Activated CD4-positive, alpha-beta memory T cell treated with anti-CD3 and anti-CD28 coated beads, Interleukin-2, amount 10 ng/mL, durations not matched to agents 7 days and 5 days (primary cell): ENCODE data around the gene FSIP1. TPM values are rescaled to one million over a fixed set of nuclear protein-coding genes. Genes with fewer than 3 reads are reported as not detected.

Source experiments
- CTCF ChIA-PET: fragments of 350-600 bp; sonication (Branson Sonifier 250); formaldehyde crosslinking; loops from one replicate; lab custom pipeline; 2021; ENCODE audit warnings: antibody characterized with exemption, inconsistent platforms; lab: Charles Lee
- POLR2A ChIA-PET: fragments of 350-600 bp; sonication (Branson Sonifier 250); formaldehyde crosslinking; loops from one replicate; lab custom pipeline; 2021; ENCODE audit warnings: antibody characterized with exemption; lab: Charles Lee
- DNase-seq: peaks from one replicate; pipeline ENCODE4 v3.0.0-alpha.2; 2020
- H3K27ac Mint-ChIP-seq: one replicate; pipeline ENCODE4 v1.8.0; 2021; ENCODE audit warnings: mild to moderate bottlenecking, mixed read lengths
- H3K27me3 Mint-ChIP-seq: one replicate; pipeline ENCODE4 v1.8.0; 2021; ENCODE audit warnings: mixed read lengths
- H3K36me3 Mint-ChIP-seq: one replicate; pipeline ENCODE4 v1.8.0; 2021; ENCODE audit warnings: low read depth, mixed read lengths
- H3K4me1 Mint-ChIP-seq: one replicate; pipeline ENCODE4 v1.8.0; 2021; ENCODE audit warnings: mixed read lengths
- H3K4me3 Mint-ChIP-seq: one replicate; pipeline ENCODE4 v1.8.0; 2021; ENCODE audit warnings: mild to moderate bottlenecking, mixed read lengths
- H3K9me3 Mint-ChIP-seq: one replicate; pipeline ENCODE4 v1.8.0; 2021; ENCODE audit warnings: mixed read lengths
- total RNA-seq, 2 experiments: library from RNA; stranded (reverse); gene quantifications; one replicate each; pipeline ENCODE4 v1.2.3, GENCODE V29; 2021

FSIP1 gene
- total RNA-seq, 2 experiments from 2014 or later, result 0.58 to 0.88 TPM

DNA sequence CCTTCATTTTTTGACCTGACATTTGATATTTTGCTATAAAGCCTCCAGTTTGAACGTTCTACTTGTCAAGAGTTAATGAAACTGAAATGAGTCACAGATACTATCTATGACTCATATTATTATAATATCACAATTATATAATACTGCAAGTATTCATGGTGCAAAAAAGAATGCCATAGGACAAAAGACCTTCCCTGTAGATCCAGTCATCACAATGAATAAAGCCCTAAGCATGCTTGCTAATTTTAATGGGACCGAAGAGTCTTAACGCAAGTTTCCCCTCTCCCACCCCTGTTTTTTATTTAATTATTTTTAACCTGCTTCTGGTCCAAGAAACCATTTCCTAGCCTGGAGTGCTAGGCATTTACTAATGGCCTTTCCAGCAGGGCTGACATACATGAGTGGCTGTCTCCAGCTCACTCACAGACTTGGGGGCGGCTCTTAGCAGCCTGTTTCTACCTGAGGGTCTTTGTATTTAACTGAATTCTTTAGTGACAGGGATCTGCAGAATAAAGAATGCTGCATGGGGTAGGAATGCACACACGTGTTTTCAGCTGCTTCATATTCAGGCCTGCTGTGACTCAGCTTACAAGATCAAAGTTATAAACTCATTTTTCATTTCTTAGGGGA is 140.5 kb downstream of the FSIP1 start:
- no peak overlapping the region for H3K27ac Mint-ChIP-seq
- H3K4me3 Mint-ChIP-seq, result no peak overlapping the region
- peaks cover 19% of the 10 kb centered on the region for H3K4me1 Mint-ChIP-seq
- peaks cover 6% of the 10 kb centered on the region for H3K27me3 Mint-ChIP-seq
- ChIA-PET POLR2A (interaction anchor here (1.4 to 2.6 kb wide), 2 partner anchors 12 to 18 kb away, joined by 5 to 18 read pairs; no protein-coding TSS in a partner anchor), CTCF (interaction anchor here (2.2 to 2.3 kb wide), 2 partner anchors 12 to 115 kb away, joined by 5 to 6 read pairs; no protein-coding TSS in a partner anchor)
- no peaks in the 10 kb centered on the region for H3K9me3 Mint-ChIP-seq
- no peak for DNase-seq
- no peaks in the 10 kb centered on the region for H3K36me3 Mint-ChIP-seq

DNA sequence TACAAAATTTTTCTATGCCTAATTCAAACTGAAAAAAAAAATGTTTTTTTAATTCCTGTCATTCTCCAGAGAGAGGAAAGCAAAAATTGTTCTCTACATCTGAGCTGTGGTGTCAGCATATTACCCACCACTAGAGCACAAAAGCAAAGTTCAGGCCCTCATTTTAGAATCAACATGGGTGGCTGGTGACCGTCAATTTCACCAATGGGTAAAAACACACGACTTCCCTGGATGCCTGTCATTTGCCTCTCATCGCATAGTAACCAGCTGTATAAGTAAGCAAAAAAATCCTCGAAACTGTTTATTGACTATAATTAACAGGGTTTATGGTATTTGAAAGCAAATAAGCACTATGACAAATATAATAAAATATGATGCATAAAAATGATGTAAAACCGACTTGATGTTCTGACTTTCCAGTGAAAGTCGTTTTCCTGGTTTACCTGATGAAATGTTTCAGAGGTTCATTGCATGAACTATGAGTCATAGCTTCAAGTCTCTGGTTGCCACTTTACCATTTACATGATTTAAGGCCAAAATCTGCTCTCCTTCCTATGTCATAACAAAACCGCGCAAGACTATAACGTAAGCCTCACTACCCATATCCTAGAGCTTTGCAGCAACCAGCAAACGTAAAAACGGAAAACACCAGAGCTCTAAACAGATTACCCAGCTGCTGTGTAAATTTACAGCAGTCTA is 141.3 kb downstream of the FSIP1 start:
- ChIA-PET CTCF (interaction anchor here (2.2 to 2.3 kb wide), 2 partner anchors 12 to 116 kb away, joined by 5 to 6 read pairs; no protein-coding TSS in a partner anchor), POLR2A (interaction anchor here (1.4 to 2.6 kb wide), 2 partner anchors 11 to 17 kb away, joined by 5 to 18 read pairs; no protein-coding TSS in a partner anchor)
- H3K27ac Mint-ChIP-seq, result no peak overlapping the region
- H3K4me1 Mint-ChIP-seq, result peaks cover 19% of the 10 kb centered on the region
- no peaks in the 10 kb centered on the region for H3K9me3 Mint-ChIP-seq
- no peaks in the 10 kb centered on the region for H3K36me3 Mint-ChIP-seq
- DNase-seq, result no peak
- H3K27me3 Mint-ChIP-seq, result peaks cover 6% of the 10 kb centered on the region
- H3K4me3 Mint-ChIP-seq, result no peak overlapping the region

DNA sequence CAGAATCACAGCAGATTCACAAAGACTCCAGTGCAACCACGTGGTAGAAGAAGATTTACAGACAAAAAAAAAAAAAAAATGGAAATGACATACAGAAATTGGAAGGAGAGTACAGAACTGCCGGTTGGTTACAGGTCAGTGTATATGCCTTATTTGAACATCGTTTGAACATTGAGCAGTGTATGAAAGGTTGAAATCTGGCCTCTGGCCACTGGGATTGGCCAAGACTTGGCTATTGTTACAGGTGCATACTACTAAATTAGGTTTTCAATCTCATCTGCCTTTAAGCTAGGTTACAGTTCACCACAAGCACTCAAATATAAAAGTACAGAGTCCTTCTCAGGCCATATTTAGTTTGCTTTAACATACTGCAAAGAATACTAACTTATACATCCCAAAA is 142.0 kb downstream of the FSIP1 start:
- Mint-ChIP-seq H3K4me1 (peaks cover 19% of the 10 kb centered on the region), H3K27me3 (peaks cover 6% of the 10 kb centered on the region), H3K27ac (no peak overlapping the region), H3K4me3 (no peak overlapping the region), H3K9me3 (no peaks in the 10 kb centered on the region), H3K36me3 (no peaks in the 10 kb centered on the region)
- no peak for DNase-seq
- ChIA-PET CTCF (interaction anchor here (2.2 to 2.3 kb wide), 2 partner anchors 11 to 117 kb away, joined by 5 to 6 read pairs; no protein-coding TSS in a partner anchor), POLR2A (interaction anchor here (1.4 to 2.6 kb wide), 2 partner anchors 11 to 16 kb away, joined by 5 to 18 read pairs; no protein-coding TSS in a partner anchor)

DNA sequence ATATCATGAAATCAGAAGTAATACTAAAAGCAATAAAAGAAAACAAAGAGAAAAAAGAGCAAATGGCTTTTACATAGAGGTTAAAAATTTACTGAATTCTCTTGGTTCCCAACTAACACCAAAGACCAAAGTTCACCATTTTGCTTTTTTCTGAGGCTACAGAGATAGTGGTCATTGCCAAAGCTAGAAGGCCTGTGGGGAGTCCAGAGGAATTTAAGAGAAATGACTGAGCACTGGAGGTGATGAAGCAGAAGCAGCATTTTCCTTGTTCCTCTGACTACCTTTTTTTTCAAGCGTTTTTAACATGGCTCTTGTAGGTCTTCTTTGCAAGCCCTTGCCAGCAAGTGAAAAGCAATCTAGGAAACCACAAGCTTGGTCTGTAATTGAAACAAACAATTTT is 143.6 kb downstream of the FSIP1 start:
- ChIA-PET CTCF (interaction anchor here (0.7 kb wide), 1 partner anchor 12 kb away, joined by 4 read pairs; no protein-coding TSS in a partner anchor), POLR2A (no interaction called here)
- no peak for DNase-seq
- peaks cover 19% of the 10 kb centered on the region for H3K4me1 Mint-ChIP-seq
- no peak overlapping the region for H3K27ac Mint-ChIP-seq
- no peak overlapping the region for H3K4me3 Mint-ChIP-seq
- H3K27me3 Mint-ChIP-seq, result peaks cover 6% of the 10 kb centered on the region
- H3K36me3 Mint-ChIP-seq, result no peaks in the 10 kb centered on the region
- no peaks in the 10 kb centered on the region for H3K9me3 Mint-ChIP-seq

DNA sequence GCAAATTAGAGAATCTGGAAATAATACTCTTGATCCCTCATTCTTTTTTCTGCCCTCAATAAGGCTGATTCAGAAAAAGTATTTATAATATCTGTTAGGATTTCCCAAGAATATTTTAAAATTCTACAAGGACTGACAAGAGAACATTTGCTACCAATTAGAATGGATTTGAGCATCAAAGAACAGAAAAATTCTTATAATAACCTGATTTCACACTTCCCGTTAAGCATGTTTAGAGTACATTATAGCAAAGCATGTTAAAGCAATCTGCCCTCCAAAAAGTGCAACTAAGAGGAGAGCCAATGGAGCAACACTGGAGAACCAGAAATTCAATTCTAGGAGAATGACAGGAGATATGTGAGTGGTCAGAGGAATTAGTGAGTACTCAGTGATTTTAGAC is 144.6 kb downstream of the FSIP1 start:
- Mint-ChIP-seq H3K4me1 (peaks cover 12% of the 10 kb centered on the region), H3K9me3 (no peaks in the 10 kb centered on the region), H3K4me3 (no peak overlapping the region), H3K27me3 (peaks cover 6% of the 10 kb centered on the region), H3K36me3 (no peaks in the 10 kb centered on the region), H3K27ac (no peak overlapping the region)
- ChIA-PET POLR2A (no interaction called here), CTCF (no interaction called here)
- DNase-seq, result no peak

DNA sequence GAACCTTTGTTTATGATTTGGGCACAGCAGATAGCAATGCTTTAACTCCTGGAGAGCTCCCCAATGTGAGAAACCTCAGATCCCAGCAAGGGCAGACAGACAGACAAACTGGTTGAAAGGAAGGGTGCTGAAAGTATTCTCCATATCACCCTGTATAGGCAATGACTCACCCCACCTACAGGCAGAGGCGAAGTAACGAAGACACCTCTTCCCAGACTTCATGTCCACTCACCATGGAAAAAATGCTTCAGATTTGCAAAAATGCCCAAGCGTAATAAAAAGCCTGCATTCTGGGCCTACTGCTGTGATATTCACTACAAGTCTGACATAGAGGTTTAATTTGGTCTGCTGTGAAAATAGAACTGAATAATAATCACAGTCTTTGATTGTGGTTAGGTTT is 151.3 kb downstream of the FSIP1 start:
- no peak overlapping the region for H3K4me3 Mint-ChIP-seq
- CTCF ChIA-PET, result interaction anchor here (1.3 kb wide), 1 partner anchor 51 kb away, joined by 4 read pairs; no protein-coding TSS in a partner anchor
- DNase-seq, result no peak
- H3K27me3 Mint-ChIP-seq, result no peaks in the 10 kb centered on the region
- POLR2A ChIA-PET, result no interaction called here
- peaks cover 51% of the 10 kb centered on the region for H3K4me1 Mint-ChIP-seq
- H3K27ac Mint-ChIP-seq, result peak overlapping the region; percentile 52
- peaks cover 8% of the 10 kb centered on the region for H3K9me3 Mint-ChIP-seq
- H3K36me3 Mint-ChIP-seq, result peaks cover 39% of the 10 kb centered on the region

DNA sequence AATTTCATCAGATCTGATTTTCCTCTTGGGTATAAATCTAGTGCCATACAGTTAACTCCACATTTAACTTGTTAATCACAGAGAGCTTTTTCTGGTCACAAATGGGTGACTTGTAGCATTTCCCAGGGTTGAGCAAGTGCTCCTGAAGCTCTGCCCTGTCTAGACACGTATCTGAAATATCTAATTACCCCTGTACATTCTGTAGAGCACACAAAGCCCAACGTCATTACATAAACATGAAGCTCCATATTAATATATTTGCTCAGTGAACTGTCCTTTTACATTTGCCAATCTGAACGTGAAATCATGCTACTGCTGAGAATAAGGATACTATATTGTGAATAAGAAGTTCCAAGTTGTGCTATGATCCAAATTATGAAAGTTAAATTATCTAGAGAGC is 152.7 kb downstream of the FSIP1 start:
- Mint-ChIP-seq H3K36me3 (peaks cover 48% of the 10 kb centered on the region), H3K4me3 (no peak overlapping the region), H3K9me3 (peaks cover 10% of the 10 kb centered on the region), H3K27ac (peak overlapping the region; percentile 80), H3K4me1 (peaks cover 66% of the 10 kb centered on the region), H3K27me3 (no peaks in the 10 kb centered on the region)
- POLR2A ChIA-PET, result interaction anchor here (0.8 to 2.1 kb wide), 9 partner anchors 12 to 944 kb away, joined by 3 to 9 read pairs (median 4); partner anchors contain the start of gene FSIP1
- CTCF ChIA-PET, result interaction anchor here (1.1 to 1.7 kb wide), 5 partner anchors 12 to 930 kb away, joined by 3 to 6 read pairs (median 5); no protein-coding TSS in a partner anchor
- DNase-seq, result no peak

DNA sequence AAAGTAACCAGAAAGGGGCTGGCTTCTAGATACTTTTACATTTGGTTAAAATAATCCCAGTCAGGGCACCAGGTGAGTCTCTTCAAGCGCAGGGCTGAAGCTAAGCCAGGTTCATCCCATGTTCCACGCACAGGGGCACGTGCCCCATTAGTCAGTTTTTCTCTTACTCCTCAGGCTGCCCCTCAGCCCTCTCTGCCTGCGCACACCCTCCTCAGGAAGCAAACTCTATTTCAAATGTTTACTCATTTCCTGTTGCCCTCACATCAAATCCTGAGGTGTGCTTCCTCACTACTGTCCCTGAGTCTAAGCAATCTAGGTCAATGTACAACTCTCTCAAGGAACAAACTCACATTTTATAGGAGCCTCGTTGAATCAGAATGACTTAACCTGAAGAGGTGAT is 153.3 kb downstream of the FSIP1 start:
- Mint-ChIP-seq H3K9me3 (peaks cover 10% of the 10 kb centered on the region), H3K36me3 (peaks cover 48% of the 10 kb centered on the region), H3K27ac (peak overlapping the region; percentile 80), H3K4me3 (no peak overlapping the region), H3K4me1 (peaks cover 71% of the 10 kb centered on the region), H3K27me3 (no peaks in the 10 kb centered on the region)
- ChIA-PET POLR2A (interaction anchor here (0.8 to 2.1 kb wide), 11 partner anchors 12 to 978 kb away, joined by 3 to 9 read pairs (median 4); partner anchors contain the start of gene FSIP1), CTCF (interaction anchor here (0.6 to 1.7 kb wide), 7 partner anchors 12 to 929 kb away, joined by 3 to 6 read pairs (median 4); partner anchors contain the start of gene FSIP1)
- DNase-seq, result peak; percentile 78

DNA sequence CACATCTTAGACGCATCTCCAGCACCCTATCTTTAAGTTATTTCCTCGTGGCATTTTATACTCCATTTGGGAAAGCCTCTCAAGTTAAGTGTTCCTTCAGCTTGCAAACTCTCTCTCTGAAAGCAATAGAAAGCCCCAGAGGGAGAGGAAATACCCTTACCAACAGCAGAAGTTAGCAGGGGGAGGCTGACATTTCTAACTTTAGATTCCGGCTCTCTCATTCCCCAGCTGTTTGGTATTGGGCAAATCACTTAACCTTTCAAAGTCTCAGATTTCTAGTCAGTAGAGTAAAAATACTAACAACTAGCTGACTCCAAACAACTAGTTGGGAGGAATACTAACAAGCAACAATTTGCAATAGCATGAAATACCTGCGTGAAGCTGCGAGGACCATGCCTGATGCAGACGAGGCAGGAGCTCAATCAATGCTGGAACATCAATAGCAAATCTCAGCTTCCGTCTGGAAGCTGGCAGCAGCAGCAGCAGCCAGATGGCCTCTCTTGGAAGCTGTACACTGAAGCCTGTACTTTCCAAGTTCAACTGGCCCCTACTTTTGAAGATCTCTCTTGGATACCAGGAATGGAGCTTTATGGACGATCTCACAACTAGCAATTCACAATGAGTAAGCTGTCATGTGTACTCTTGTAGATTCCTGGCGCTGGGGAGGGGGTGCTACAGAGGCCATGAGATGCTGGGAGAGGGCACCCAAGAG is 153.9 kb downstream of the FSIP1 start:
- Mint-ChIP-seq H3K4me3 (no peak overlapping the region), H3K27me3 (no peaks in the 10 kb centered on the region), H3K36me3 (peaks cover 48% of the 10 kb centered on the region), H3K27ac (peak overlapping the region; percentile 80), H3K9me3 (peaks cover 10% of the 10 kb centered on the region), H3K4me1 (peaks cover 78% of the 10 kb centered on the region)
- CTCF ChIA-PET, result interaction anchor here (0.6 to 1.7 kb wide), 5 partner anchors 17 to 154 kb away, joined by 3 to 5 read pairs (median 3); partner anchors contain the start of gene FSIP1
- no peak for DNase-seq
- POLR2A ChIA-PET, result interaction anchor here (0.7 to 2.1 kb wide), 8 partner anchors 15 to 977 kb away, joined by 3 to 9 read pairs (median 4); no protein-coding TSS in a partner anchor

DNA sequence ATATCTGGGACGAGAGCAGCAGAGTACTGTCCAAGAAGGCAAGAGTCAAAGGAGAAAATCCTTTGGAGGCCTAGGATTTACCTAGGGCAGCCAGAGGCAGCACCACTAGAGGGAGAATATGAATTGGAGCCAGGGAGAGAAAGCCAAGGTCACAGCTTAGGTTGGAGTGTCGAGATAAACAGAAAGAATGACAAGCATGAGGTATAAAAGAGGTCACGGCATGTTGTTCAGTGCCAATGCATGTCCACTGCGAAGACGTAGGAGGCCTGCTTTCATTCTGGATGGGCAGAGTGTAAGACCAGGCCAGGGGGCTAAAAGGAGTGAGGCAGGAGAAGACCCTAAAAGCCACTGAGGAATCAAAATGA is 154.5 kb downstream of the FSIP1 start:
- ChIA-PET CTCF (interaction anchor here (1.6 kb wide), 1 partner anchor 130 kb away, joined by 3 read pairs; no protein-coding TSS in a partner anchor), POLR2A (interaction anchor here (1.4 kb wide), 2 partner anchors 933 to 976 kb away, joined by 3 to 4 read pairs; no protein-coding TSS in a partner anchor)
- Mint-ChIP-seq H3K27me3 (no peaks in the 10 kb centered on the region), H3K4me3 (no peak overlapping the region), H3K4me1 (peaks cover 84% of the 10 kb centered on the region), H3K27ac (peak overlapping the region; percentile 99), H3K36me3 (peaks cover 48% of the 10 kb centered on the region), H3K9me3 (peaks cover 11% of the 10 kb centered on the region)
- no peak for DNase-seq

DNA sequence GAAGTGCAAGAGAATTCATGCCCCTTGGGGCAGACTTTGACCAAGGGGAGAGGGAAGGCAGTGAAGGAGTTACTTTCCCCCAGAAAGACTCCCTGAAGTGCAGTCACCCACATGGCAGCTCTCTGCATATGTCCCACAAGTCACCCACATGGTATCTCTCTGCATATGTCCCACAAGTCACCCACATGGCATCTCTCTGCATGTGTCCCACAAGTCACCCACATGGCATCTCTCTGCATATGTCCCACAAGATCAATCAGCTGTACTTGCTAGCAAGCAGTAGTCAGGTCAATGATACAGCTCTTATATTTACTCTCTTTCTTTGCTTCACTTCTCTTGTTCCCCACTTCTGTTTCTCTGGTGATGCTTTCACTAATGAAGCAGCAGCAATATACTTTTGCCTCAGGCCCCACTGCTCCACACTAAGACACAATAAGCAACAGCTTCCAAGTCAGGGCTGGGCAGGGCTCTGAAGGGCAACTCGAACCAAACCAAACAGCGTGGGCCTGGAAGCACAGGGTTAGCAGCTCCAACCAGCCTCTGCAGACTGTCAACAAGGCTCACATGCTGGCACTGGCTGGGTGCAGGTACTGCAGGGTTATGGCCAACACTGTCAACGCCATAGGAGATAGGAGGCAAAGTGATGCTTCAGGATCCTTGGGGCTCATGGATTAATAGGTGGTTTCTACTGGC is 155.0 kb downstream of the FSIP1 start:
- Mint-ChIP-seq H3K27ac (peak overlapping the region; percentile 99), H3K36me3 (peaks cover 53% of the 10 kb centered on the region), H3K27me3 (no peaks in the 10 kb centered on the region), H3K4me3 (no peak overlapping the region), H3K9me3 (peaks cover 13% of the 10 kb centered on the region), H3K4me1 (peaks cover 89% of the 10 kb centered on the region)
- POLR2A ChIA-PET, result interaction anchor here (1.3 kb wide), 1 partner anchor 154 kb away, joined by 3 read pairs; no protein-coding TSS in a partner anchor
- CTCF ChIA-PET, result interaction anchor here (1.6 kb wide), 1 partner anchor 130 kb away, joined by 3 read pairs; no protein-coding TSS in a partner anchor
- DNase-seq, result no peak
